HG03025 (cell line): ENCODE results near the gene MCCC1.
"Not testable (repeated sequence)": the region's sequence is repeated elsewhere in the genome, so short reads cannot be mapped to it uniquely, and the experiment has no call there.

Experiments
- ATAC-seq: cut with Tn5 transposase; IDR thresholded peaks from one replicate; pipeline ENCODE4 v1.9.1; 2021; ENCODE audit warnings: mild to moderate bottlenecking, moderate library complexity; ENCODE audit not compliant: unreplicated experiment, low FRiP score

The MCCC1 gene

GRCh38 chr3:182993486-182994201, 105.7 kb downstream of the MCCC1 start:
- not testable (repeated sequence) for ATAC-seq

- no peak for ATAC-seq
Measured at GRCh38 chr3:182989566-182989965, 109.7 kb downstream of the MCCC1 start.

- no peak for ATAC-seq
Measured at GRCh38 chr3:182986021-182986420, 113.3 kb downstream of the MCCC1 start.

GRCh38 chr3:182983876-182984275, 115.4 kb downstream of the MCCC1 start:
- no peak for ATAC-seq

GRCh38 chr3:182981038-182981380, 118.3 kb downstream of the MCCC1 start:
- ATAC-seq: no peak

- peak; percentile 82 for ATAC-seq
Measured at GRCh38 chr3:182980204-182981037, 118.9 kb downstream of the MCCC1 start, which contains the start of gene DCUN1D1. DCUN1D1 (minus strand) TSS chr3:182980538; CDS start chr3:182980489, 49 bp downstream.

- ATAC-seq: peak; percentile 14
Measured at GRCh38 chr3:182979674-182980191, 119.6 kb downstream of the MCCC1 start.

GRCh38 chr3:182979103-182979673, 120.1 kb downstream of the MCCC1 start:
- ATAC-seq: no peak

GRCh38 chr3:182978387-182978786, 120.9 kb downstream of the MCCC1 start:
- ATAC-seq: no peak

- no peak for ATAC-seq
Measured at GRCh38 chr3:182973047-182973446, 126.2 kb downstream of the MCCC1 start.

GRCh38 chr3:182972387-182972786, 126.9 kb downstream of the MCCC1 start:
- ATAC-seq: no peak

- ATAC-seq: no peak
Measured at GRCh38 chr3:182971637-182972036, 127.7 kb downstream of the MCCC1 start.

GRCh38 chr3:182970811-182971418, 128.4 kb downstream of the MCCC1 start:
- ATAC-seq: no peak

GRCh38 chr3:182969853-182970252, 129.4 kb downstream of the MCCC1 start:
- ATAC-seq: no peak

- ATAC-seq: no peak
Measured at GRCh38 chr3:182969277-182969676, 130.0 kb downstream of the MCCC1 start.

- ATAC-seq: no peak
Measured at GRCh38 chr3:182967218-182968204, 131.8 kb downstream of the MCCC1 start.

GRCh38 chr3:182965861-182966366, 133.4 kb downstream of the MCCC1 start:
- no peak for ATAC-seq
